HepG2 (cell line): ENCODE results near the gene SLC12A5. TPM values are rescaled to one million over a fixed set of nuclear protein-coding genes. Genes with fewer than 3 reads are reported as not detected.

ENCODE experiments used
- ATAC-seq: fragments of 200-7000 bp; cut with Tn5 transposase; 3 replicates; pipeline ENCODE4 v1.9.1; 2020; ENCODE audit warnings: mild to moderate bottlenecking, moderate library complexity
- BruUV-seq: library from RNA; stranded (reverse); fragments of 400-500 nt; replicated peaks from 2 replicates; lab custom pipeline; 2021; lab: Mats Ljungman, UMichigan
- CTCF ChIA-PET: fragments of 300-600 bp; formaldehyde crosslinking; extraction: SDS; loops from one replicate; lab custom pipeline; 2021; ENCODE audit warnings: low total read pairs, inconsistent platforms, low intra/inter-chr PET ratio; lab: Yijun Ruan, JAX
- POLR2A ChIA-PET: fragments of 350-600 bp; sonication (Branson Sonifier 250); formaldehyde crosslinking; loops from one replicate; lab custom pipeline; 2020; ENCODE audit warnings: antibody characterized with exemption, inconsistent platforms; lab: Yijun Ruan, JAX
- DNase-seq: peaks from one replicate; pipeline ENCODE4 v3.0.0-alpha.2; 2015; ENCODE audit warnings: low spot score
- FAIRE-seq: peaks from 3 replicates; lab custom pipeline; 2011; peaks lifted over from hg19 to GRCh38; lab: Jason Lieb, UNC
- H2AFZ ChIP-seq: one replicate; pipeline ENCODE4 v1.6.1; 2011; ENCODE audit warnings: low read length, inconsistent platforms
- H3K27ac ChIP-seq: fragments of 300-600 bp; 3 replicates; pipeline ENCODE4 v1.8.0; 2011; ENCODE audit warnings: mixed run types, mild to moderate bottlenecking, mixed read lengths, low read length, inconsistent platforms; ENCODE audit not compliant: insufficient read depth; ENCODE audit errors: extremely low read length
- H3K27me3 ChIP-seq, 2 experiments: fragments of 200-600 bp in 1 of 2; 2 replicates in 1 of 2; 3 replicates in 1 of 2; pipeline versions ENCODE4 v1.6.0 to v1.8.0; 2011; ENCODE audit warnings: low read length in 2 of 2, mild to moderate bottlenecking in 2 of 2, moderate library complexity in 2 of 2, inconsistent platforms in 1 of 2; ENCODE audit not compliant: insufficient read depth in 2 of 2, control insufficient read depth in 1 of 2
- H3K36me3 ChIP-seq, 2 experiments: fragments of 200-600 bp in 1 of 2; replicated peaks in 1 of 2; 2 replicates in 1 of 2; 3 replicates in 1 of 2; pipeline versions ENCODE4 v1.5.1 to v1.8.0; 2011; ENCODE audit warnings: low read length in 2 of 2, inconsistent platforms in 1 of 2; ENCODE audit not compliant: insufficient read depth in 2 of 2, control insufficient read depth in 1 of 2
- H3K4me1 ChIP-seq: 2 replicates; pipeline ENCODE4 v1.5.1; 2012; ENCODE audit warnings: low read length, inconsistent platforms; ENCODE audit not compliant: insufficient read depth
- H3K4me2 ChIP-seq: 2 replicates; pipeline ENCODE4 v1.6.0; 2011; ENCODE audit warnings: low read depth, low read length, inconsistent platforms
- H3K4me3 ChIP-seq, 3 experiments: fragments of 200-600 bp in 1 of 3; sonication (generic), shearing (Covaris generic) in 1 of 3; replicated peaks in 1 of 3; 2 replicates each; pipeline ENCODE4 v1.5.1; 2011 to 2016; ENCODE audit warnings: low read length in 3 of 3, inconsistent platforms in 2 of 3, low read depth in 2 of 3, mild to moderate bottlenecking in 2 of 3, control low read depth in 1 of 3, mixed read lengths in 1 of 3; ENCODE audit not compliant: insufficient read depth in 1 of 3
- H3K79me2 ChIP-seq: one replicate; pipeline ENCODE4 v1.6.1; 2011; ENCODE audit warnings: low read length, inconsistent platforms; ENCODE audit not compliant: insufficient read depth
- H3K9ac ChIP-seq: 2 replicates; pipeline ENCODE4 v1.6.0; 2011; ENCODE audit warnings: mild to moderate bottlenecking, low read depth, low read length, inconsistent platforms; ENCODE audit not compliant: insufficient read depth
- H3K9me3 ChIP-seq: 2 replicates; pipeline ENCODE4 v1.5.1; 2012; ENCODE audit warnings: mild to moderate bottlenecking, low read length
- H4K20me1 ChIP-seq: 2 replicates; pipeline ENCODE4 v1.6.0; 2011; ENCODE audit warnings: inconsistent platforms, mild to moderate bottlenecking, low read length, moderate library complexity; ENCODE audit not compliant: insufficient read depth
- AKAP8 ChIP-seq: sonication (generic); formaldehyde crosslinking; IDR thresholded peaks from 2 replicates; pipeline ENCODE4 v1.5.1; 2020; ENCODE audit warnings: mild to moderate bottlenecking, missing genetic modification reagents
- BHLHE40 ChIP-seq: IDR thresholded peaks from 2 replicates; pipeline ENCODE4 v1.6.1; 2011; ENCODE audit warnings: low read length, improper control_type of control experiment
- DR1 ChIP-seq: sonication (generic); formaldehyde crosslinking; IDR thresholded peaks from 2 replicates; pipeline ENCODE4 v1.8.0; 2021; ENCODE audit warnings: mild to moderate bottlenecking, missing genetic modification reagents, inconsistent platforms
- HOXA5 ChIP-seq: sonication (generic); formaldehyde crosslinking; IDR thresholded peaks from 2 replicates; pipeline ENCODE4 v1.4.0; 2020; ENCODE audit warnings: missing genetic modification reagents
- KMT2B ChIP-seq: IDR thresholded peaks from 2 replicates; pipeline ENCODE4 v1.6.1; 2016; ENCODE audit warnings: missing genetic modification reagents, missing compliant biosample characterization
- MIER3 ChIP-seq: IDR thresholded peaks from 2 replicates; pipeline ENCODE4 v1.6.1; 2016; ENCODE audit warnings: missing compliant biosample characterization, borderline replicate concordance
- NCOA5 ChIP-seq: sonication (generic); formaldehyde crosslinking; IDR thresholded peaks from 2 replicates; pipeline ENCODE4 v1.4.0; 2020; ENCODE audit warnings: missing genetic modification reagents
- POLR2G ChIP-seq: fragments of 200-400 bp; formaldehyde crosslinking; IDR thresholded peaks from 2 replicates; pipeline ENCODE4 v1.6.1; 2018; ENCODE audit warnings: mild to moderate bottlenecking, low read depth, low read length, moderate library complexity
- RBFOX2 ChIP-seq: fragments of 200-400 bp; formaldehyde crosslinking; IDR thresholded peaks from 2 replicates; pipeline ENCODE4 v1.6.1; 2017; ENCODE audit warnings: low read depth, mild to moderate bottlenecking, low read length
- REL ChIP-seq: sonication (generic); formaldehyde crosslinking; conservative IDR thresholded peaks from 2 replicates; pipeline ENCODE4 v1.8.0; 2022; ENCODE audit warnings: mild to moderate bottlenecking, missing genetic modification reagents, moderate library complexity
- SIX1 ChIP-seq: sonication (generic); formaldehyde crosslinking; IDR thresholded peaks from 2 replicates; pipeline ENCODE4 v1.4.0; 2020; ENCODE audit warnings: missing genetic modification reagents, borderline replicate concordance
- SNAPC2 ChIP-seq: sonication (generic); formaldehyde crosslinking; IDR thresholded peaks from 2 replicates; pipeline ENCODE4 v1.8.1; 2022; ENCODE audit warnings: mild to moderate bottlenecking, missing genetic modification reagents
- TRIM22 ChIP-seq: fragments of 450-650 bp; IDR thresholded peaks from 2 replicates; pipeline ENCODE4 v1.6.1; 2017
- ZNF292 ChIP-seq: sonication (generic); formaldehyde crosslinking; IDR thresholded peaks from 2 replicates; pipeline ENCODE4 v1.8.1; 2022; ENCODE audit warnings: mild to moderate bottlenecking, low read depth, missing genetic modification reagents, borderline replicate concordance
- ZNF382 ChIP-seq: sonication (generic); formaldehyde crosslinking; IDR thresholded peaks from 2 replicates; pipeline ENCODE4 v1.5.0; 2020; ENCODE audit warnings: missing genetic modification reagents, mild to moderate bottlenecking, borderline replicate concordance
- ZNF430 ChIP-seq: sonication (generic); formaldehyde crosslinking; IDR thresholded peaks from 2 replicates; pipeline ENCODE4 v1.9.0; 2021; ENCODE audit warnings: mild to moderate bottlenecking, missing genetic modification reagents
- ZNF501 ChIP-seq: sonication (generic); formaldehyde crosslinking; IDR thresholded peaks from 2 replicates; pipeline ENCODE4 v1.5.1; 2020; ENCODE audit warnings: mild to moderate bottlenecking, moderate library complexity, missing genetic modification reagents
- ZNF841 ChIP-seq: sonication (generic); formaldehyde crosslinking; IDR thresholded peaks from 2 replicates; pipeline ENCODE4 v1.8.1; 2023; ENCODE audit warnings: missing genetic modification reagents, borderline replicate concordance
- WGBS: methylation state at CpG from one replicate; pipeline ENCODE4 v1.1.6; 2017; ENCODE audit warnings: low lambda C conversion rate; 5-methylcytosine and 5-hydroxymethylcytosine counted together
- in situ Hi-C: cut with HindIII; loops from 2 replicates; pipeline ENCODE4 v1.10.0; 2017; ENCODE audit warnings: low pct_unique_long_range_greater_than_20kb; ENCODE audit not compliant: extremely low pct_ligation_motif_present
- intact Hi-C: fragments of 100-400 bp; cut with micrococcal nuclease; formaldehyde crosslinking; loops from one replicate; pipeline ENCODE4 v1.10.0; 2022; ENCODE audit not compliant: unreplicated experiment
- polyA plus RNA-seq, 8 experiments: library from polyadenylated mRNA; depleted of rRNA in 3 of 8; stranded (reverse) in 7 of 8; unstranded in 1 of 8; fragments of >200 nt; fragmentation: Illumina TruSeq in 4 of 8; extraction: Trizol in 4 of 8; gene quantifications; 2 replicates each; pipeline versions ENCODE4 v1.2.1 to v1.2.3, GENCODE V29; 2011 to 2016; ENCODE audit warnings: low read depth in 4 of 8, missing spikeins in 1 of 8, mixed read lengths in 1 of 8; ENCODE audit not compliant: insufficient read depth in 1 of 8
- total RNA-seq, 5 experiments: library from RNA; depleted of rRNA; stranded (reverse); fragments of >200 nt; fragmentation: Illumina TruSeq; extraction: Trizol; gene quantifications; 2 replicates each; pipeline ENCODE4 v1.2.3, GENCODE V29; 2016; ENCODE audit warnings: low read depth in 1 of 5
- TF ChIP-seq, protein P1 (sequence below): sonication (generic); formaldehyde crosslinking; IDR thresholded peaks from 2 replicates; pipeline ENCODE4 v1.5.1; 2020; ENCODE audit warnings: mild to moderate bottlenecking, missing genetic modification reagents, borderline replicate concordance
- TF ChIP-seq, protein P2 (sequence below): sonication (generic); formaldehyde crosslinking; IDR thresholded peaks from 2 replicates; pipeline ENCODE4 v1.8.0; 2022; ENCODE audit warnings: missing genetic modification reagents, mild to moderate bottlenecking, borderline replicate concordance

SLC12A5 gene
- total and polyA plus RNA-seq, 2 of the 13 experiments (the other 11 are each of a cell fraction or from before 2014, with no cell fraction given): 4.3 to 5.4 TPM

DNA sequence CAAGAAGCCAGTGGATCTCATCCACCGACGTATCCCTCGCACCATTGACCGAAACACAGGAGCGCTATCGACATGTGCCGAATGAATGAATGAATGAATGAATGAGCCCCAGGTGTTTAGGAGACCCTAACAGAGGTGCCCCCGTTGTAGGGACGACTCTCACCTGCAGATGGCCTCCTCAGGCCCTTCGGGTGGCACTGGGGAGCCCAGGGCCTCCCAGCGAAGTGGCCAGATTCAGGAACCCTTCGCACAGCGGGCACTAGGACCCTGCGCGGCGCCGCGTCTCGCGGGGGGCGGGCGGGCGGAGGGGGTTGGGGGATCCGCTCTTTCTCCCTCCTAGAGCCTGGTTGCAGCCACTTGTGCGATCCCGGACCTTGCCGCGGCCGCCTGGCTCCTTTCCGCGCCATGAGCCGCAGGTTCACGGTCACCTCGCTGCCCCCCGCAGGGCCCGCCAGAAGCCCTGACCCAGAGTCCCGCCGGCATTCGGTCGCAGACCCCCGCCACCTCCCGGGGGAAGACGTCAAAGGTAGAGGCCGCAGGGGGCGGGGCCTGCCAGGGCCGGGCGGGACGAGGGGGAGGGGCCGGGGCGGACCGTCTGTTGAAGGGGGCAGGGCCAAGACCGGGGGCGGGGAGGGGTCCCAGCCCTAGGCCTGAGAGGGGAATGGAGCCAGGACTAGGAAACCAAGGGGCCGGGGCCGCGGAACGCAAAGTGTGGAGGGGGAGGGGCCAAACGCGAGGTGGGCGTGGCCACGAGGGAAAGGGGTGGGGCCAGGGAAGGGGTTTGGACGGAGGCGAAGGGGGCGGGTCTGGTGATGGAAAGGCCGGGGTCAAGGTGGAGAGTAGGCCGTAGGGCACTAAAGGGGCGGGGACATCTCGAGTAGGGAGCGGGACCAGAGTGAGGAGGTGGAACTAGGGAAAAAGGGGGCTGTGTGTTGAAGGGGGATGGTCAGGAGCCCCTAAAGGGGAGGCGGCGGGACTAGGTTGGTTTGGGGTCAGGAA lies 7.4 kb upstream of the SLC12A5 start:
- Histone ChIP-seq H3K36me3 (no peaks in the 10 kb centered on the region), H3K27ac (peak overlapping the region; percentile 70), H3K4me3 (peak overlapping the region; percentile 83 to 88 (median 84)), H3K4me1 (peaks cover 41% of the 10 kb centered on the region), H2AFZ (no peak overlapping the region), H3K79me2 (no peaks in the 10 kb centered on the region), H3K9ac (peak overlapping the region; percentile 71), H3K27me3 (no peaks in the 10 kb centered on the region), H3K4me2 (peak overlapping the region; percentile 100), H4K20me1 (peaks cover 12% of the 10 kb centered on the region; the same call in 1 of the 2 replicates), H3K9me3 (no peaks in the 10 kb centered on the region)
- ChIA-PET POLR2A (interaction anchor here (1.4 kb wide), 2 partner anchors 342 to 385 kb away, joined by 3 to 4 read pairs; partner anchors contain the start of gene ELMO2), CTCF (interaction anchor here (2.4 to 3.5 kb wide), 2 partner anchors 7 to 130 kb away, joined by 14 to 17 read pairs; no protein-coding TSS in a partner anchor)
- intact Hi-C loops: loop anchor here (1.0 to 2.0 kb wide), 2 partner anchors 68 to 155 kb away; partner anchors contain the start of gene NCOA5
- FAIRE-seq (no peak), ATAC-seq (peak; percentile 79), DNase-seq (peak; percentile 69)
- BruUV-seq: no TSS peak
- in situ Hi-C loops: loop anchor here (5.0 to 10.0 kb wide), 2 partner anchors 66 to 153 kb away; partner anchors contain the start of gene NCOA5
- 8% methylated on average over 68 of the region's 71 CpGs for WGBS
- TF ChIP-seq KMT2B (peak; percentile 43; the same call in 1 of the 2 replicates), ZNF430 (CRISPR knock-in tag) (no peak; the same call in 1 of the 2 replicates), SIX1 (CRISPR knock-in tag) (no peak), ZNF292 (peak; percentile 12; the same call in 1 of the 2 replicates), AKAP8 (CRISPR knock-in tag) (no peak; the same call in 1 of the 2 replicates), REL (CRISPR knock-in tag) (no peak), ZNF841 (CRISPR knock-in tag) (no peak), ZNF382 (CRISPR knock-in tag) (no peak), SNAPC2 (CRISPR knock-in tag) (no peak), TRIM22 (no peak), ZNF501 (CRISPR knock-in tag) (peak; percentile 86; the same call in 1 of the 2 replicates), MIER3 (CRISPR knock-in tag) (no peak), RBFOX2 (peak; percentile 60), BHLHE40 (no peak), NCOA5 (CRISPR knock-in tag) (no peak), HOXA5 (CRISPR knock-in tag) (no peak; the same call in 1 of the 2 replicates), POLR2G (no peak), DR1 (CRISPR knock-in tag) (no peak)
- TF ChIP-seq, protein P1, sequence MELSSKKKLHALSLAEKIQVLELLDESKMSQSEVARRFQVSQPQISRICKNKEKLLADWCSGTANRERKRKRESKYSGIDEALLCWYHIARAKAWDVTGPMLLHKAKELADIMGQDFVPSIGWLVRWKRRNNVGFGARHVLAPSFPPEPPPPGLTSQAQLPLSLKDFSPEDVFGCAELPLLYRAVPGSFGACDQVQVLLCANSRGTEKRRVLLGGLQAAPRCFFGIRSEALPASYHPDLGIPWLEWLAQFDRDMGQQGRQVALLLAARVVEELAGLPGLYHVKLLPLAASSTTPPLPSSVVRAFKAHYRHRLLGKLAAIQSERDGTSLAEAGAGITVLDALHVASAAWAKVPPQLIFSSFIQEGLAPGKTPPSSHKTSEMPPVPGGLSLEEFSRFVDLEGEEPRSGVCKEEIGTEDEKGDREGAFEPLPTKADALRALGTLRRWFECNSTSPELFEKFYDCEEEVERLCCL (CRISPR knock-in tag): peak; percentile 44; the same call in 1 of the 2 replicates
- TF ChIP-seq, protein P2, sequence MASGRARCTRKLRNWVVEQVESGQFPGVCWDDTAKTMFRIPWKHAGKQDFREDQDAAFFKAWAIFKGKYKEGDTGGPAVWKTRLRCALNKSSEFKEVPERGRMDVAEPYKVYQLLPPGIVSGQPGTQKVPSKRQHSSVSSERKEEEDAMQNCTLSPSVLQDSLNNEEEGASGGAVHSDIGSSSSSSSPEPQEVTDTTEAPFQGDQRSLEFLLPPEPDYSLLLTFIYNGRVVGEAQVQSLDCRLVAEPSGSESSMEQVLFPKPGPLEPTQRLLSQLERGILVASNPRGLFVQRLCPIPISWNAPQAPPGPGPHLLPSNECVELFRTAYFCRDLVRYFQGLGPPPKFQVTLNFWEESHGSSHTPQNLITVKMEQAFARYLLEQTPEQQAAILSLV (CRISPR knock-in tag): no peak; the same call in 1 of the 2 replicates
